Measurements from ENCODE around the gene DDX23. TPM values are rescaled to one million over a fixed set of nuclear protein-coding genes. Genes with fewer than 3 reads are reported as not detected.

The DDX23 gene
- total and polyA plus RNA-seq, 8 donors, result 30.3 to 88.1 (median 57.2) TPM

DNA sequence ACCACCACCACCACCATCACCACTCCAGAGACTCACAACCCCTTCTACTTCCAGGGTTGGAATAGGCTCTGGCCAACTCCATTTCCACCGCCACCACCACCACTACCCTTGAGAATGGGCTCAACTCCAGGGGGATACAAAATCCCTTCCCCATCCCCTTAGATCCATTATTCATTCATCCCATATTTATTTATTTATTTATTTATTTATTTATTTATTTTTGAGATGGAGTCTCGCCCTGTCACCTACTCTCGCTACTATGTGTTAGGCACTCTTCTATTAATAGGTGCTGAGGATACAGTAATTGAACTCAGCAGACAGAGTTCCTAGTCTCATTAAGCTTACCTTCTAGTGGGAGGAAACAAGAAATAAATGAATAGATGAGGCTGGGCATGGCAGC is 58.3 kb downstream of the DDX23 start:
- intact Hi-C loops (cut with DNase I; ENCODE audit: low total_unique reads), result no loop called here
- TF ChIP-seq POLR2AphosphoS5 (IDR thresholded peaks at IDR 0.05) (no peak), CTCF (IDR thresholded peaks at IDR 0.05) (no peak)
- 90 to 96% (median 94%) methylated on average over 3 of the region's 3 CpGs for WGBS, 5 donors

DNA sequence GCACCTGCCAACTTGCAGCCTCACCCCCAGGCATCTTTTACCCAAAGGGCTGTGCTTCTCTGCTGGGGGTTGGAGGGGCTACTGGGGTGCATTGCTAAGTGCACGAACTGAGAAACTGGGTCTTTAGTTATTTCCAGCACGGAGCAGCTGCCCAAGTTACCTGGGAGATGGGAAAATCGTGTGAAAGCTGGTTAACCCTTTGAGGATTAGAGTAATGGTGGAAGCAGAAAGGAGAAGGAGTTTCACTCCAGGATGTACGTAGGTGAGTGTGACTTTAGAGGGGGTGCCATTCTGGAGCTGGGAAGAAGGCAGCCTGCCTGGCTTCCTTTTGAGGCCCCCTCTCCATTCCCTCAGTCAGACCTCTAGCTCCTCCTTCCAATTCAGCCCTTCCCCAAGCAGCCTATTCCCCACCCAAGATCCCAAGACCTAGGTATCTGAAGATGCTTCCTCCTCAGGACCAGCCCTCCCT is 62.1 kb downstream of the DDX23 start:
- WGBS, 5 donors, result 10 to 24% (median 11%) methylated on average over 4 of the region's 4 CpGs
- H3K4me3 ChIP-seq, result peak overlapping the region; percentile 67 to 94 (median 88)
- DNase-seq, result no peak
- H3K9me3 ChIP-seq, result no peaks in the 10 kb centered on the region
- H3K27me3 ChIP-seq, result peaks cover 0 to 18% (median 0%) of the 10 kb centered on the region in 3 donors
- H3K4me1 ChIP-seq, result peaks cover 23 to 47% (median 43%) of the 10 kb centered on the region in 4 donors
- TF ChIP-seq POLR2AphosphoS5 (IDR thresholded peaks at IDR 0.05) (no peak), EP300 (IDR thresholded peaks at IDR 0.05) (no peak), POLR2A (IDR thresholded peaks at IDR 0.05) (no peak), CTCF (IDR thresholded peaks at IDR 0.05) (no peak)
- no peaks in the 10 kb centered on the region for H3K36me3 ChIP-seq
- peak overlapping the region; percentile 95 to 98 (median 97) for H3K27ac ChIP-seq
- intact Hi-C loops (cut with DNase I; ENCODE audit: low total_unique reads), result no loop called here

More for the DNA sequence above, 58.3 kb downstream of the DDX23 start:
- Histone ChIP-seq H3K27ac (no peak overlapping the region), H3K4me1 (peaks cover 9 to 29% (median 27%) of the 10 kb centered on the region in 4 donors), H3K27me3 (peaks cover 0 to 11% (median 0%) of the 10 kb centered on the region in 3 donors), H3K36me3 (no peaks in the 10 kb centered on the region), H3K9me3 (no peaks in the 10 kb centered on the region), H3K4me3 (no peak overlapping the region)
- no peak for DNase-seq

GRCh38 chr12:48788854-48789775 is 62.8 kb downstream of the DDX23 start, which contains the start of gene ADCY6:
TSS of gene ADCY6 (minus strand) at chr12:48789089. CDS start at chr12:48783434, 5,655 bp downstream.
- no peaks in the 10 kb centered on the region for H3K36me3 ChIP-seq
- intact Hi-C loops (cut with DNase I; ENCODE audit: low total_unique reads), result no loop called here
- H3K4me3 ChIP-seq, result peak within 1 kb of the TSS; percentile 67 to 94 (median 88)
- no peaks in the 10 kb centered on the region for H3K9me3 ChIP-seq
- peaks cover 23 to 46% (median 41%) of the 10 kb centered on the region in 4 donors for H3K4me1 ChIP-seq
- TF ChIP-seq POLR2AphosphoS5 (IDR thresholded peaks at IDR 0.05), result peak in 2 of 3 donors; percentile 31 to 59
- TF ChIP-seq CTCF (IDR thresholded peaks at IDR 0.05), result no peak
- H3K27ac ChIP-seq, result peak within 1 kb of the TSS; percentile 95 to 98 (median 97)
- peak; percentile 87 to 95 for DNase-seq
- 0 to 1% (median 1%) methylated on average over 19 to 86 of the region's 86 CpGs for WGBS, 5 donors
- H3K27me3 ChIP-seq, result peaks cover 0 to 18% (median 0%) of the 10 kb centered on the region in 3 donors

DNA sequence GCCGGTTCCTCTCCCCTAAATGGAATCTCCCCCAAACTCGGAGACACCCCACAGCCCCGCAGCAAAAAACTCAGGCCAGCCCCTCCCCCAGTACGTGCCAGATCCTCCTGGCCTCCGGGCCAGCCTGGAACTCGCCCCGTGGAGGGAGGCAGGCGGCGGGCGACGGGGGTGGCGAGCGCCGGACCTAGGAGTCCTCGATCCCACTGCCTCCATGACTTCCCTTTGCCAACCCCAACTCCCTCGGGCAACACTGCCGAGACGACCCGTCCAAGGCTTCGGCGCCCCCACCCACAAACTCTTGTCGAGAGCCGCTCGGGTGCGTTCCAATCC is 63.5 kb downstream of the DDX23 start:
- no peak for TF ChIP-seq POLR2AphosphoS5 (IDR thresholded peaks at IDR 0.05)
- no peak for TF ChIP-seq POLR2A (IDR thresholded peaks at IDR 0.05)
- TF ChIP-seq EP300 (IDR thresholded peaks at IDR 0.05), result no peak
- no peak for TF ChIP-seq CTCF (IDR thresholded peaks at IDR 0.05)
- no peak for DNase-seq
- peaks cover 0 to 18% (median 0%) of the 10 kb centered on the region in 3 donors for H3K27me3 ChIP-seq
- peaks cover 23 to 46% (median 41%) of the 10 kb centered on the region in 4 donors for H3K4me1 ChIP-seq
- no peaks in the 10 kb centered on the region for H3K9me3 ChIP-seq
- H3K27ac ChIP-seq, result peak overlapping the region; percentile 95 to 98 (median 97)
- peak overlapping the region; percentile 67 to 94 (median 88) for H3K4me3 ChIP-seq
- intact Hi-C loops (cut with DNase I; ENCODE audit: low total_unique reads), result no loop called here
- 0 to 4% (median 1%) methylated on average over 9 to 25 of the region's 25 CpGs for WGBS, 5 donors
- peaks cover 0 to under 1% (median 0%) of the 10 kb centered on the region in 4 donors for H3K36me3 ChIP-seq
